HG02798 (cell line): ENCODE results near the gene TRIM24.
A peak's percentile ranks its signal among the peaks of the same experiment; 100 is the strongest.
"Not testable (repeated sequence)": the region's sequence is repeated elsewhere in the genome, so short reads cannot be mapped to it uniquely, and the experiment has no call there.

Source experiments
- ATAC-seq: cut with Tn5 transposase; IDR thresholded peaks from one replicate; pipeline ENCODE4 v1.9.1; 2021; ENCODE audit warnings: mild to moderate bottlenecking; ENCODE audit not compliant: unreplicated experiment, poor library complexity

The TRIM24 gene

DNA sequence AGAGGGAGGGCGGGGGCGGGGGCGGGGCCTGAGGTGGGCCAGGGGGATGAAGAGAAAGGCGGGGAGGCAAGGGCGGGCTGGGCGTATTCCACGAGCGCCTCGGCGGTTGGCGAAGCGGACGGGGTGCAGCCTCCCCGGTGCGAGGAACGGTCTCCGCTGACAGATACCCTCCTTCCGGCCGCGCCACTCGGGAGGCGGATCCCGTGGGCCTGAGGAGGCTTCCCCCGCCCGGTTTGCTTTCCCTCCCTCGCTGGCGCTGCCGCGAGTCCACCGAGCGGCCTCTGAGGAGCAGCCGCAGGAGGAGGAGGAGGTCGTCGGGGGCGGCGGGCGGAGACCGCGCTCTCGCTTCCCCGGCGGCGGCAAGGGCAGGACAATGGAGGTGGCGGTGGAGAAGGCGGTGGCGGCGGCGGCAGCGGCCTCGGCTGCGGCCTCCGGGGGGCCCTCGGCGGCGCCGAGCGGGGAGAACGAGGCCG, at the start of gene TRIM24:
TRIM24 (plus strand) TSS at position 84 of the 473 bp plus-strand sequence; CDS start at position 374, 290 bp downstream.
- peak; percentile 79 for ATAC-seq

DNA sequence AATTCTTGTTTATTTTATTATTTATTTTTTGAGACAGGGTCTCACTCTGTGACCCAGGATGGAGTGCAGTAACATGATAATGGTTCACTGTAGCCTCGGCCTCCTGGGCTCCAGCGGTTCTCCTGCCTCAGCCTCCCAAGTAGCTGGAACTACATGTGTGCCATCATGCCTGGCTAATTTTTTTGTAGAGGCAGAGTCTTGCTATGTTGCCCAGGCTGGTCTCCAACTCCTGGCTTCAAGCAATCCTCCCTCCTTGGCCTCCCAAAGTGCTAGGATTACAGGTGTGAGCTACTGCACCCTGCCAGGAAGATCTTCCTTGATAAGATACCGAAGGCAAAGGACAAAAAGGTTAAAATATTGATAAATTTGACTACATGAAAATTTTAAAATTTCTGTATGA, 48.0 kb upstream of the TRIM24 start:
- not testable (repeated sequence) for ATAC-seq

GRCh38 chr7:138412921-138413320, 47.1 kb upstream of the TRIM24 start:
- ATAC-seq = not testable (repeated sequence)

GRCh38 chr7:138417078-138417700, 42.9 kb upstream of the TRIM24 start:
- no peak for ATAC-seq

DNA sequence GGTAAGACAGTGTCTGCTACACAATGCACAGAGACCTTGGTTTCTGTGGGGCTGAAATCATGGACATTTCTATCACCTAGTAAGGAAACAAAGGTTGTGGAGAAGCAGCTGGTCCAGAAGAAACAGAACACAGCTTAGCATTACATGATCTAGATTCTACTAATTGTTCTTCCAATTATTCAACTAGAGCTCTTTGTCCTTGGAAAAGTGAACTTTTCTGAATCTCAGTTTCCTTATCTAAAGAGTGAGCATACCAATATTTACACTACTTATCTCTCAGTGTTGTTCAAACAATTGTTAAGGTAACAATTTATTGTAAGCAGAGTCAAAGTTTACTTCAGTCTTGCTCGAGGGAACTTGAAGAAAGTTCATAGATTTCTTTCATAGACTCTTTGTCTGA, 42.3 kb upstream of the TRIM24 start:
- no peak for ATAC-seq

DNA sequence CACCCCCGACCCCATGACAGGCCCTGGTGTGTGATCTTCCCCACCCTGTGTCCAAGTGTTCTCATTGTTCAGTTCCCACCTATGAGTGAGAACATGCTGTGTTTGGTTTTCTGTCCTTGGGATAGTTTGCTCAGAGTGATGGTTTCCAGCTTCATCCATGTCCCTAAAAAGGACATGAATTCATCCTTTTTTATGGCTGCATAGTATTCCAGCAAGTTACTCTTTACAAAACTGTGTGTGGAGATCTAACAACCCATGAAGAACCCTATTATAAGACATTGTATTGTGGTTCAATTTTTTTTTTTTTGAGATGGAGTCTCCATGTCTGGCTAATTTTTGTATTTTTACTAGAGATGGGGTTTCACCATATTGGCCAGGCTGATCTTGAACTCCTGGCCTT, 41.7 kb upstream of the TRIM24 start:
- not testable (repeated sequence) for ATAC-seq

DNA sequence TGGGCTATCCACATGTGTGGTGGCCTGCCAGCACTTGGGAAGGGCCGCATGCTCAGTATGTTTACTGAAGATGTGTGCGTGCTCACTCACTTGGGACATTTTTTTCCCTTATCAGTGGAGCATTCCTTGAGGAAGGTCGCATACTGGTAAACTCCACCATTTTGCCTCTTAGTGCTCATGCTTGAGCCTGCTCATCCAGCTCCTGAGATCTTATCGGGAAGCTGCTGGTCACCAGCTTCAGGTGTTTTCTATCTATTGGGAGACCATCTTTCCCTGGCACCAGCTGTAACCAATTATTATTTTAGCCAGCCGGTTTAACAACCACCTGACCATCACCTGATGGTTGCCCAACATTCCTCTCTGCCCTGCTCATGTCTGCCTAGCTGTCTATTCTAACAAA, 35.0 kb upstream of the TRIM24 start:
- ATAC-seq = no peak

GRCh38 chr7:138429577-138430250, 30.3 kb upstream of the TRIM24 start:
- ATAC-seq = no peak

GRCh38 chr7:138431517-138431916, 28.5 kb upstream of the TRIM24 start:
- ATAC-seq = no peak

DNA sequence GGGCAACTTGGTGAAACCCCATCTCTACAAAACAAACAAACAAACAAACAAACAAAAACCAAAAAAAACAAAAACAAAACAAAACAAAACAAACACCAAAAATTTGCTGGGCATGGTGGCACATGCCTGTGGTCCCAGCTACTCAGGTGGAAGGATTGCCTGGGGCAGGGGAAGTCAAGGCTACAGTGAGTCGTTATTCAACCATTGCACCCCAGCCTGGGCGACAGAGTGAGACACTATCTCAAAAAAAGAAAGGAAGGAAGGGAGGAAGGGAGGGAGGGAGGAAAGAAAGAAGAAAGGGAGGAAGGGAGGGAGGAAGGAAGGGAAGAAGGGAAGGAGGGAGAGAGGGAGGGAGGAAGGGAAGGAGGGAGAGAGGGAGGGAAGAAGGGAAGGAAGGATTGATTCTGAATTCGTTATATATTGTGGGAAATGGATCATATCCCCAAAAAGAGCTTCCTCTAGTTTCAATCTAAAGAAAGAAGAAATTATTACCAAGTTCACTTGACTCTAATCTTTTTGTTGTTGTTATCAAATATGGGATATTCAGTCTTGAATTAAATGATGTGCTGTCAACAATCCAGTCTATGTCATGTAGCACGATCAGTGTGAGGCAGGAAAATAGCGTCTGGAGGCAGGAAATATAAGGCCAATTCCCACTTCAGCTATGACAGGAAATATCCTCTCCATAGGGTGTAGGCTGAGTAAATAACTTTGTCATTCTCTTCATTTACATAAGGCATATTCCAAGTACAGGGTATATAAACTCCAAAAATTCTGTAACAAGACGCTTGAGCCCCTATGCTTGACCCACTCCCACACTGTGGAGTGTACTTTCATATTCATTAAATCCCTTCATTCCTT, 26.2 kb upstream of the TRIM24 start:
- no peak for ATAC-seq

DNA sequence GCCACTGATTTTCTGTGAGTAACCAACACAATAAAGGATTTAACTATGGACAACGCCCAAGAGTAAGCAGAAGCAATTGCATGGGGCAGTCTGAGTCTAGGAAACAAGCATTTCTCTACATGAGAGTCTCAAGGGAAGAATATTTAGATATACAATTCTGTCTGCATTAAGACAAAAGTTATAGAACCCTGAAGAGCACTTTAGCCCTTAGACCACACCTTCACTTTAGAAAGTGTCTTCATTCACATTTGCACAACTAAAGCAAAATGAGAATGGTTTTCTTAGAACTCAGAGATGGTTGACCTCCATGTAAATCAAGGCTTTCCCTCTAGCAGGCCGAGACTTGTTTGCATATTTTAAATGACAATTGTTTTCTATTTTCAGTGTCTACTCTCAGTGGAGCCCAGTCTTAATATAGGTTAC, 25.5 kb upstream of the TRIM24 start:
- no peak for ATAC-seq

- ATAC-seq = no peak
These were observed 24.7 kb upstream of the TRIM24 start for GRCh38 chr7:138435231-138435919.

- ATAC-seq = no peak
These were observed 23.7 kb upstream of the TRIM24 start for GRCh38 chr7:138436388-138436787.

DNA sequence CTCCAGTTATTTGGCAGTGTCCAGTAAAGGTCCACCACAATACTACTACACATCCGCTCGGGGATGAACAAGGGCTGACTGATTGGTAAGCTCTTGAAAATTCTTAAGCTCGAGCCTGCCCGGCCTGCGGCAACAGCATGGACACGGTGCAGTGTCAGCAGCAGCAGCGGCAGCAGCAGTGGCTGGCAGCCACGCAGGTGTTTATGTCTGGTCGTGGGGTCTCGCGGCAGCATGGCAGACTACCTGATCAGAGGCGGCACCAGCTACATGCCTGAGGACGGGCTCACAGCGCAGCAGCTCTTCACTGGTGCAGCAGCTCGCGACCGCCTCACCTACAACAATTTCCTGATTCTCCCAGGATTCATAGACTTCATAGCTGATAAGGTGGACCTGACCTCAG, 19.6 kb upstream of the TRIM24 start:
- ATAC-seq = no peak

DNA sequence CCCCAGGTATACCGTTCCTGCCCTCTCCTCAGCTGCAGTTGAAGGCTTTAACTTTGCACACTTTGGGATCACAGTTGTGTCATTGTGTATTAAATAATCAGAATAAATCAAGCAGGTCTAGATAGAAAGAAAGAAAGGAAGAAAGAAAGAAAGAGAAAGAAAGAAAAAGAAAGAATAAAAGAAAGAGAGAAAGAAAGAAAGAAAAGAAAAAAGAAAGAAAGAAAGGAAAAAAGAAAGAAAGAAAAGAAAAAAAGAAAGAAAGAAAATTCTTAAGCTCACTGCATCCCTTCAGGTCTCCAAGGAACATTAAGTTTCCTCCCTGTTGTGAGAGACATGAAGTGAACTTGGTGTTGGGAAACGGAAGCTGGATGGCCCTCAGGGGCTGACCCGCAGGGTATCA, 17.2 kb upstream of the TRIM24 start:
- ATAC-seq = no peak

DNA sequence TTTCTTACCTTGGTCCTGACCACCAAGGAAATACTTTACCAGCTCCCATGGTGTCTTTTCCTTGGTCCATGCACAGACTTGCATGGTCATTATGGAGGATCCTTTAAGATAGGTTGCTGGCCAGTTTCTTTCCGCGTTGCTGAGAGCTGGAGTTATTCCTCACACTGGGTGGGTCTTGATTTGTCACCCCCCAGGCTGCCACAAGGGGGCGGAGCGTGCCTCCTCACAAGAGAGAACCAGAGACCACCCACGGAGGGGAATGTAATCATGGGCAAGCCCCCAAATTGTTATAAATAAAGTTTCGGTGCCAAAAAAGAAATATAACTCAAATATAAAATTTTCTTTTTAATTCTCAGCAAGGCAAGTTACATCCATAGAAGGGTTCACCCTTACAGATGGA, 10.5 kb upstream of the TRIM24 start:
- no peak for ATAC-seq

- no peak for ATAC-seq
These were observed 4.5 kb upstream of the TRIM24 start for GRCh38 chr7:138455609-138456008.

GRCh38 chr7:138456220-138456619, 3.8 kb upstream of the TRIM24 start:
- no peak for ATAC-seq

- no peak for ATAC-seq
These were observed 1.3 kb upstream of the TRIM24 start for GRCh38 chr7:138458576-138459412.
